IMR-90 (cell line): ENCODE data around the gene PMM2. TPM values are rescaled to one million over a fixed set of nuclear protein-coding genes. Genes with fewer than 3 reads are reported as not detected.

Experiments
- ATAC-seq: fragments of 200-7000 bp; cut with Tn5 transposase; 2 replicates; pipeline ENCODE4 v1.9.1; 2020; ENCODE audit warnings: low read depth, mild to moderate bottlenecking, moderate library complexity
- BruUV-seq: library from RNA; stranded (reverse); fragments of 400-500 nt; replicated peaks from 2 replicates; lab custom pipeline; 2021; lab: Mats Ljungman, UMichigan
- CTCF ChIA-PET: fragments of 300-600 bp; formaldehyde crosslinking; extraction: SDS; loops from one replicate; lab custom pipeline; 2021; ENCODE audit warnings: antibody characterized with exemption; lab: Yijun Ruan, JAX
- POLR2A ChIA-PET: fragments of 300-600 bp; sonication (Branson Sonifier 250); formaldehyde crosslinking; loops from one replicate; lab custom pipeline; 2022; ENCODE audit warnings: antibody characterized with exemption; ENCODE audit not compliant: unreplicated experiment; lab: Charles Lee
- DNase-seq: peaks from one replicate; pipeline ENCODE4 v3.0.0; 2013
- H2AFZ ChIP-seq: replicated peaks from 2 replicates; pipeline ENCODE3; 2013; ENCODE audit warnings: low read length, mild to moderate bottlenecking; ENCODE audit not compliant: poor library complexity
- H2AK5ac ChIP-seq: 2 replicates; pipeline ENCODE4 v1.6.1; 2013; ENCODE audit warnings: low read depth, low read length, inconsistent platforms
- H2AK9ac ChIP-seq: replicated peaks from 2 replicates; pipeline ENCODE3; 2013; ENCODE audit warnings: mild to moderate bottlenecking, low read depth, low read length, moderate library complexity; ENCODE audit not compliant: poor library complexity
- H2BK120ac ChIP-seq: 2 replicates; pipeline ENCODE4 v1.6.1; 2013; ENCODE audit warnings: low read depth, low read length, inconsistent platforms
- H2BK15ac ChIP-seq: 3 replicates; pipeline ENCODE4 v1.6.1; 2013; ENCODE audit warnings: low read depth, low read length, inconsistent platforms
- H2BK20ac ChIP-seq: 2 replicates; pipeline ENCODE4 v1.6.1; 2013; ENCODE audit warnings: low read depth, mild to moderate bottlenecking, inconsistent platforms, low read length, moderate library complexity
- H2BK5ac ChIP-seq: 2 replicates; pipeline ENCODE4 v1.6.1; 2013; ENCODE audit warnings: mild to moderate bottlenecking, low read depth, low read length, inconsistent platforms; ENCODE audit not compliant: poor library complexity, severe bottlenecking
- H3K14ac ChIP-seq: replicated peaks from 2 replicates; pipeline ENCODE4 v1.6.1; 2013; ENCODE audit warnings: low read depth, low read length, inconsistent platforms
- H3K18ac ChIP-seq: 2 replicates; pipeline ENCODE4 v1.6.1; 2013; ENCODE audit warnings: low read depth, low read length, control low read depth
- H3K23ac ChIP-seq: 2 replicates; pipeline ENCODE4 v1.6.1; 2013; ENCODE audit warnings: low read depth, low read length, inconsistent platforms
- H3K27ac ChIP-seq: 2 replicates; pipeline ENCODE4 v1.5.1; 2013; ENCODE audit warnings: mild to moderate bottlenecking, control low read depth, low read length; ENCODE audit not compliant: insufficient read depth
- H3K27me3 ChIP-seq: 2 replicates; pipeline ENCODE4 v1.6.1; 2013; ENCODE audit warnings: low read length; ENCODE audit not compliant: control insufficient read depth, insufficient read depth
- H3K36me3 ChIP-seq: 2 replicates; pipeline ENCODE4 v1.6.1; 2013; ENCODE audit warnings: low read length, mixed read lengths; ENCODE audit not compliant: control insufficient read depth, insufficient read depth
- H3K4ac ChIP-seq: 2 replicates; pipeline ENCODE4 v1.6.1; 2013; ENCODE audit warnings: low read depth, low read length, inconsistent platforms
- H3K4me1 ChIP-seq: 2 replicates; pipeline ENCODE4 v1.6.1; 2013; ENCODE audit warnings: low read length, mixed read lengths; ENCODE audit not compliant: control insufficient read depth, insufficient read depth
- H3K4me2 ChIP-seq: 2 replicates; pipeline ENCODE4 v1.6.1; 2013; ENCODE audit warnings: low read depth, mild to moderate bottlenecking, control low read depth, low read length, moderate library complexity
- H3K4me3 ChIP-seq: 2 replicates; pipeline ENCODE4 v1.5.1; 2013; ENCODE audit warnings: low read depth, mild to moderate bottlenecking, control low read depth, low read length, moderate library complexity; ENCODE audit not compliant: insufficient read depth
- H3K56ac ChIP-seq: 2 replicates; pipeline ENCODE4 v1.6.1; 2013; ENCODE audit warnings: low read length, inconsistent platforms; ENCODE audit not compliant: insufficient read depth; ENCODE audit errors: extremely low read depth
- H3K79me1 ChIP-seq, 2 experiments: 2 replicates each; pipeline ENCODE4 v1.6.1; 2013; ENCODE audit warnings: low read length in 2 of 2, inconsistent platforms in 1 of 2, low read depth in 1 of 2
- H3K9ac ChIP-seq: 2 replicates; pipeline ENCODE4 v1.6.1; 2013; ENCODE audit warnings: low read depth, low read length, control low read depth
- H3K9me1 ChIP-seq: 2 replicates; pipeline ENCODE4 v1.6.1; 2013; ENCODE audit warnings: low read length, inconsistent platforms; ENCODE audit not compliant: insufficient read depth
- H3K9me3 ChIP-seq: 2 replicates; pipeline ENCODE4 v1.6.1; 2013; ENCODE audit warnings: low read length; ENCODE audit not compliant: control insufficient read depth, insufficient read depth
- H4K20me1 ChIP-seq: 2 replicates; pipeline ENCODE4 v1.6.1; 2013; ENCODE audit warnings: low read length, inconsistent platforms; ENCODE audit not compliant: insufficient read depth
- H4K5ac ChIP-seq: 2 replicates; pipeline ENCODE4 v1.6.1; 2013; ENCODE audit warnings: mild to moderate bottlenecking, low read depth, low read length, control low read depth
- H4K8ac ChIP-seq, 2 experiments: 2 replicates each; pipeline ENCODE4 v1.6.1; 2013; ENCODE audit warnings: low read depth in 2 of 2, low read length in 2 of 2, control low read depth in 1 of 2, inconsistent platforms in 1 of 2
- H4K91ac ChIP-seq: 2 replicates; pipeline ENCODE4 v1.6.1; 2013; ENCODE audit warnings: low read depth, low read length, inconsistent platforms; ENCODE audit not compliant: insufficient read depth
- BHLHE40 ChIP-seq: fragments of 150-350 bp; IDR thresholded peaks from 2 replicates; pipeline ENCODE4 v1.6.1; 2016; ENCODE audit warnings: mild to moderate bottlenecking, low read depth, low read length
- CEBPB ChIP-seq: IDR thresholded peaks from 2 replicates; pipeline ENCODE4 v1.6.1; 2012; ENCODE audit warnings: low read depth, low read length, improper control_type of control experiment
- CHD1 ChIP-seq: IDR thresholded peaks from 2 replicates; pipeline ENCODE4 v1.6.1; 2012; ENCODE audit warnings: low read depth, low read length, improper control_type of control experiment
- CTCF ChIP-seq: conservative IDR thresholded peaks from 2 replicates; pipeline ENCODE4 v1.5.1; 2012; ENCODE audit warnings: mild to moderate bottlenecking, low read depth, low read length, improper control_type of control experiment
- ELK1 ChIP-seq: fragments of 150-350 bp; IDR thresholded peaks from 2 replicates; pipeline ENCODE4 v1.6.1; 2016; ENCODE audit warnings: low read depth, mild to moderate bottlenecking, low read length, moderate library complexity, borderline replicate concordance
- FOS ChIP-seq: fragments of 150-350 bp; IDR thresholded peaks from 2 replicates; pipeline ENCODE4 v1.6.1; 2016; ENCODE audit warnings: low read depth, low read length
- MAFK ChIP-seq: IDR thresholded peaks from 2 replicates; pipeline ENCODE4 v1.6.1; 2012; ENCODE audit warnings: low read depth, low read length, improper control_type of control experiment
- MAZ ChIP-seq: IDR thresholded peaks from 2 replicates; pipeline ENCODE4 v1.6.1; 2012; ENCODE audit warnings: low read depth, mild to moderate bottlenecking, low read length, improper control_type of control experiment, moderate library complexity, borderline replicate concordance
- MXI1 ChIP-seq: IDR thresholded peaks from 2 replicates; pipeline ENCODE4 v1.6.1; 2012; ENCODE audit warnings: low read depth, mild to moderate bottlenecking, low read length, moderate library complexity, borderline replicate concordance
- NFE2L2 ChIP-seq: fragments of 150-350 bp; IDR thresholded peaks from 2 replicates; pipeline ENCODE4 v1.6.1; 2016; ENCODE audit warnings: low read depth, mild to moderate bottlenecking, low read length
- POLR2A ChIP-seq: IDR thresholded peaks from 2 replicates; pipeline ENCODE4 v1.6.1; 2012; ENCODE audit warnings: mild to moderate bottlenecking, low read depth, low read length
- RAD21 ChIP-seq: IDR thresholded peaks from 2 replicates; pipeline ENCODE4 v1.6.1; 2012; ENCODE audit warnings: low read length, improper control_type of control experiment
- RCOR1 ChIP-seq: IDR thresholded peaks from 2 replicates; pipeline ENCODE4 v1.6.1; 2012; ENCODE audit warnings: mild to moderate bottlenecking, low read length, improper control_type of control experiment; ENCODE audit not compliant: insufficient replicate concordance
- RFX5 ChIP-seq: IDR thresholded peaks from 2 replicates; pipeline ENCODE4 v1.8.0; 2012; ENCODE audit warnings: low read depth, mild to moderate bottlenecking, low read length, moderate library complexity
- SMC3 ChIP-seq: fragments of 150-350 bp; IDR thresholded peaks from 2 replicates; pipeline ENCODE4 v1.6.1; 2016; ENCODE audit warnings: low read depth, mild to moderate bottlenecking, antibody characterized with exemption, low read length, moderate library complexity
- USF2 ChIP-seq: fragments of 150-350 bp; IDR thresholded peaks from 2 replicates; pipeline ENCODE4 v1.6.1; 2017; ENCODE audit warnings: mild to moderate bottlenecking, antibody characterized with exemption, low read length, low read depth
- WGBS, 2 experiments: methylation state at CpG; one replicate each; pipeline versions ENCODE4 v1.1.5 to v1.1.7; 2013; ENCODE audit warnings: missing lambda C conversion rate in 2 of 2; ENCODE audit not compliant: insufficient read length in 1 of 2; ENCODE audit errors: extremely low coverage in 2 of 2; 5-methylcytosine and 5-hydroxymethylcytosine counted together
- dilution Hi-C: fragments of 300-500 bp; cut with HindIII; formaldehyde crosslinking; loops from one replicate; pipeline ENCODE4 v1.14.3; 2018; ENCODE audit warnings: low sequenced_read_pairs; ENCODE audit not compliant: unreplicated experiment
- in situ Hi-C: fragments of 300-500 bp; cut with MboI; formaldehyde crosslinking; loops from 3 replicates; pipeline ENCODE4 v1.14.3; 2019; ENCODE audit warnings: low sequenced_read_pairs, inconsistent platforms, mixed read lengths
- intact Hi-C: fragments of 100-400 bp; cut with micrococcal nuclease; formaldehyde crosslinking; loops from 2 replicates; pipeline ENCODE4 v1.10.0; 2022
- polyA plus RNA-seq, 3 experiments: library from polyadenylated mRNA; depleted of rRNA; stranded (reverse); fragments of >200 nt; gene quantifications; 2 replicates each; pipeline ENCODE4 v1.2.3, GENCODE V29; 2012; ENCODE audit warnings: low replicate concordance in 1 of 3
- total RNA-seq: library from RNA; depleted of rRNA; stranded (reverse); fragments of >200 nt; gene quantifications from 2 replicates; pipeline ENCODE4 v1.2.3, GENCODE V29; 2012

The PMM2 gene
- total and polyA plus RNA-seq, 2 of the 4 experiments (the other 2 are of a cell fraction), result 25.8 to 38.9 TPM

GRCh38 chr16:8893426-8893825 lies 95.8 kb downstream of the PMM2 start:
- Histone ChIP-seq H3K27ac (no peak overlapping the region), H3K23ac (no peak overlapping the region), H3K4me3 (no peak overlapping the region), H3K9ac (no peak overlapping the region), H4K5ac (no peak overlapping the region), H3K4ac (no peak overlapping the region), H2BK120ac (no peak overlapping the region), H2AK9ac (no peak overlapping the region), H2AK5ac (no peak overlapping the region), H2BK20ac (no peak overlapping the region), H3K4me1 (no peaks in the 10 kb centered on the region), H2BK5ac (no peak overlapping the region), H3K79me1 (peaks cover 28 to 48% of the 10 kb centered on the region in 2 experiments), H4K20me1 (peaks cover 9% of the 10 kb centered on the region), H3K9me3 (no peaks in the 10 kb centered on the region), H3K27me3 (no peaks in the 10 kb centered on the region), H4K8ac (no peak overlapping the region), H3K4me2 (no peak overlapping the region), H3K18ac (no peak overlapping the region), H2AFZ (no peak overlapping the region), H2BK15ac (no peak overlapping the region), H3K14ac (no peak overlapping the region), H4K91ac (no peak overlapping the region), H3K9me1 (peaks cover 4% of the 10 kb centered on the region; the same call in 1 of the 2 replicates), H3K36me3 (peaks cover 66% of the 10 kb centered on the region), H3K56ac (no peak overlapping the region)
- intact Hi-C loops, result no loop called here
- POLR2A ChIA-PET, result no interaction called here
- DNase-seq (no peak), ATAC-seq (no peak)
- 88% methylated on average over 5 of the region's 9 CpGs; no CpG with 5 or more reads in 1 of the 2 experiments for WGBS, 2 experiments
- CTCF ChIA-PET, result no interaction called here
- in situ Hi-C loops, result no loop called here
- BruUV-seq, result TSS peak; percentile 85
- dilution Hi-C loops, result no loop called here
- TF ChIP-seq RAD21 (no peak), CEBPB (no peak), CTCF (no peak), MAFK (no peak), POLR2A (no peak), SMC3 (no peak), RFX5 (no peak), ELK1 (no peak), CHD1 (no peak), MAZ (no peak), NFE2L2 (no peak), RCOR1 (no peak), FOS (no peak), MXI1 (no peak), BHLHE40 (no peak), USF2 (no peak)
